Lung (tissue), 12 donors: ENCODE data around the gene FCN1. TPM values are rescaled to one million over a fixed set of nuclear protein-coding genes. Genes with fewer than 3 reads are reported as not detected.

ENCODE experiments used
- ATAC-seq: fragments of 200-7000 bp; cut with Tn5 transposase; one replicate; pipeline ENCODE4 v1.9.1; 2020; ENCODE audit warnings: moderate number of reproducible peaks; ENCODE audit not compliant: insufficient read depth, low FRiP score
- DNase-seq, 3 donors: peaks; one replicate each; pipeline ENCODE4 v3.0.0-alpha.2; 2013 to 2017
- H3K27ac ChIP-seq, 2 donors: one replicate each; pipeline ENCODE4 v1.5.1; 2013; ENCODE audit warnings: mild to moderate bottlenecking in 2 of 2, moderate library complexity in 2 of 2, control low read depth in 1 of 2, inconsistent platforms in 1 of 2, low read depth in 1 of 2, low read length in 1 of 2
- H3K27me3 ChIP-seq, 3 donors: one replicate each; pipeline ENCODE4 v1.5.1; 2013; ENCODE audit warnings: low read length in 2 of 3; ENCODE audit not compliant: control insufficient read depth in 3 of 3, insufficient read depth in 3 of 3
- H3K36me3 ChIP-seq, 4 donors: one replicate each; pipeline ENCODE4 v1.5.1; 2013; ENCODE audit warnings: low read length in 4 of 4, mild to moderate bottlenecking in 1 of 4, moderate library complexity in 1 of 4; ENCODE audit not compliant: control insufficient read depth in 4 of 4, insufficient read depth in 4 of 4
- H3K4me1 ChIP-seq, 5 donors: one replicate each; pipeline ENCODE4 v1.5.1; 2013; ENCODE audit warnings: low read length in 5 of 5, mild to moderate bottlenecking in 2 of 5, moderate library complexity in 1 of 5; ENCODE audit not compliant: control insufficient read depth in 5 of 5, insufficient read depth in 5 of 5
- H3K4me3 ChIP-seq: one replicate; pipeline ENCODE4 v1.5.1; 2013; ENCODE audit warnings: mild to moderate bottlenecking, control low read depth, moderate library complexity
- H3K9ac ChIP-seq, 2 donors: one replicate each; pipeline ENCODE4 v1.5.1; 2013; ENCODE audit warnings: low read length in 2 of 2, control low read depth in 1 of 2; ENCODE audit not compliant: insufficient read depth in 1 of 2
- H3K9me3 ChIP-seq, 4 donors: one replicate each; pipeline ENCODE4 v1.5.1; 2013; ENCODE audit warnings: low read length in 3 of 4, mild to moderate bottlenecking in 1 of 4, moderate library complexity in 1 of 4; ENCODE audit not compliant: control insufficient read depth in 4 of 4, insufficient read depth in 3 of 4
- WGBS, 2 donors: extraction: QIAGEN DNeasy Blood & Tissue Kit; methylation state at CpG; one replicate each; pipeline ENCODE4 v1.1.7; 2013; 5-methylcytosine and 5-hydroxymethylcytosine counted together
- polyA plus RNA-seq, 2 donors: library from polyadenylated mRNA; stranded (reverse); fragments of 200-250 nt; gene quantifications; one replicate each; pipeline ENCODE4 v1.2.1, GENCODE V29; 2013
- total RNA-seq, 2 donors: library from RNA; depleted of rRNA in 1 of 2; stranded (reverse); fragments of >200 nt in 1 of 2; gene quantifications; one replicate each; pipeline ENCODE4 v1.2.1, GENCODE V29; 2014 to 2021
- TF ChIP-seq, protein P1 (sequence below): IDR thresholded peaks from 2 replicates; pipeline ENCODE4 v1.5.1; 2012; ENCODE audit warnings: mild to moderate bottlenecking; ENCODE audit errors: control extremely low read depth, extremely low read depth
- donor health status: control.
- donor health status: control.
- donor health status: Bipolar disorder and iron deficiency.
- donor health status: healthy.
- donor health status: DM: yes; HTN: yes; CAD: no.

The FCN1 gene
- total and polyA plus RNA-seq, 4 donors, result 18.7 to 149 (median 48.2) TPM

DNA sequence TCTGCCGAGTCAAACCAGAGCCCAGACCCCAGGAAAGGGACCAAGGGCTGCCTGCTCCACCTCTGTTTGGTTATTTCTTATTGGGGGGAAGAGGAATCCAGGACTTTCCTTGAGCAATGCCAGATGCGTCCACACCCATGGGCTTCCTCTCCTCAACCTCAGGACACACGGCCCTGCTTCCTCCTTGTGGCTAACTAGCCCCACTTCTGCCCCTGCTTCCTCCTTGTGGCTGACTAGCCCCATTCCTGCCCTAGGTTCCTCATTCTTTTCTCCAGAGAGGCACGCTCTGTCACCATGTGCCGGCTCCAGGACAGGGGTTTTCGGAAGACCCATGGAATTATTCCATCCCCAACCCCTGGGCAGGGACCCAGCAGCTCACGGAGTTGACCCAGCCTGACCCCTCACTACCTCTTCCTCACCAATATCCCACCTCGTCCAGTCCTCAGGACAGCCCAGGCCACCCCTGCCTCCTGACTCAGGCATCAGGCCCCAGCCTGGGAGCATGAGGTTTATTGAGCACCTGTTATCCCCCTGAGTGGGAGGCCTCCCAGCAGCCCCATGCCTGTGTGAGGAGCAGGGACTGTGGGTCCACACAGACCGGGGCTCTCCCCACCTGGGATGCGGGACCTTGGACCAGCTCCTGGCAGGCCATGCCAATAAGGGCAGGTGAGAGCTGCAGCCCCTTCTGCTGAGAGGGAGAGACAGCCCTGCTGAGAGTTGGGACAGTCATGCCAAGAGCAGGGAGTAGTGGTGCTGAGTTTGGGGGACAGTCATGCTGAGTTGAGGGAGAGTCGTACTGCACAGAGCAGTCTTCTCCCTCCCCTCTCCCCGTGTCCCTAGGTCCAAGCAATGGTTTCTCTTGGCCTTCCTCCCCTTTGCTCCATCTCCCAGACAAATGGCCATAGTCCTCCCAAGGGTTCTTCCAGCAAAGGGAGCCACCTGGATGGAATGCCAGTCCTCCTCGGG is 11.8 kb upstream of the FCN1 start:
- H3K9me3 ChIP-seq, result no peaks in the 10 kb centered on the region
- no peak overlapping the region for H3K9ac ChIP-seq
- no peak overlapping the region for H3K27ac ChIP-seq
- 47 to 60% methylated on average over 13 of the region's 13 CpGs for WGBS, 2 donors
- DNase-seq (peak in 1 of 3 donors; percentile 14), ATAC-seq (peak; percentile 88)
- no peaks in the 10 kb centered on the region for H3K36me3 ChIP-seq
- no peaks in the 10 kb centered on the region for H3K4me1 ChIP-seq
- TF ChIP-seq, protein P1, sequence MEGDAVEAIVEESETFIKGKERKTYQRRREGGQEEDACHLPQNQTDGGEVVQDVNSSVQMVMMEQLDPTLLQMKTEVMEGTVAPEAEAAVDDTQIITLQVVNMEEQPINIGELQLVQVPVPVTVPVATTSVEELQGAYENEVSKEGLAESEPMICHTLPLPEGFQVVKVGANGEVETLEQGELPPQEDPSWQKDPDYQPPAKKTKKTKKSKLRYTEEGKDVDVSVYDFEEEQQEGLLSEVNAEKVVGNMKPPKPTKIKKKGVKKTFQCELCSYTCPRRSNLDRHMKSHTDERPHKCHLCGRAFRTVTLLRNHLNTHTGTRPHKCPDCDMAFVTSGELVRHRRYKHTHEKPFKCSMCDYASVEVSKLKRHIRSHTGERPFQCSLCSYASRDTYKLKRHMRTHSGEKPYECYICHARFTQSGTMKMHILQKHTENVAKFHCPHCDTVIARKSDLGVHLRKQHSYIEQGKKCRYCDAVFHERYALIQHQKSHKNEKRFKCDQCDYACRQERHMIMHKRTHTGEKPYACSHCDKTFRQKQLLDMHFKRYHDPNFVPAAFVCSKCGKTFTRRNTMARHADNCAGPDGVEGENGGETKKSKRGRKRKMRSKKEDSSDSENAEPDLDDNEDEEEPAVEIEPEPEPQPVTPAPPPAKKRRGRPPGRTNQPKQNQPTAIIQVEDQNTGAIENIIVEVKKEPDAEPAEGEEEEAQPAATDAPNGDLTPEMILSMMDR, result no peak
- H3K27me3 ChIP-seq, result no peaks in the 10 kb centered on the region
- no peak overlapping the region for H3K4me3 ChIP-seq

DNA sequence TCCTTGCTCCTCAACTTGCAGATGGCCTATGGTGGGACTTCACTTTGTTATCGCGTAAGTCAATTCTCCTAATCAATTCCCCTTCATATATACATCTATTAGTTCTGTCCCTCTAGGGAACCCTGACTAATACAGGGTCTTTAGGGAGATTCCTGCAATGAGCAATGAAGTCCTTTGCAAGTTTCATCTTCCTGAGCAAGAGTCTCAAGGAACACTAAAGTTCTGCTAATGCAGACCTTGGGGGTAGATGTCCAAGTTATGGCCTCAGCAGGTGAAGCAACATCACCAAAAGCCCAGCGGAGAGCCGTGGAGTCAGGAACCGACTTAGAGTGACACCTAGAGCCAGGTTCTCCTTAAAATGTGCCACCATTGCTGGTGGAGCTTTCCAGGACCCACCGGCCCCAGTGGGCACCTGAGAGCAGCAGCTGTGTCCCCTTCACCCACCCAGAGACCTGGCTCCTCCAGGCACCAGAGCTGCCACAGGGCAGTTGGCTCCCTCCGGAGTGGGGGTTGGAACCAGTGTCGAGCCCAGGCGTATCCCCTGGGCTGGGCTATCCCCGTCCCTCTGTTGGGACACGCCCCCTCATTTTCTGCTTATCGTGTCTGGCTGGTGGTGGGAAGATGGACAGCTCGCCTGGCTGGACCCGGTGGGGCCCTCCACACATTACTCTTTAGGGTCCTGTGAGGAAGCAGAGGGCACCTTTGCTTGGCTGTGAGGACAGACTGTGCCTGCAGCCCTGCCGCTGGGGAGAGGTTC is 10.9 kb upstream of the FCN1 start:
- Histone ChIP-seq H3K36me3 (no peaks in the 10 kb centered on the region), H3K27ac (no peak overlapping the region), H3K27me3 (no peaks in the 10 kb centered on the region), H3K9ac (no peak overlapping the region), H3K4me3 (no peak overlapping the region), H3K4me1 (no peaks in the 10 kb centered on the region), H3K9me3 (no peaks in the 10 kb centered on the region)
- TF ChIP-seq, protein P1, result no peak
- WGBS, 2 donors, result 46 to 61% methylated on average over 15 of the region's 15 CpGs
- ATAC-seq, result no peak
- peak in 1 of 3 donors; percentile 2 for DNase-seq

DNA sequence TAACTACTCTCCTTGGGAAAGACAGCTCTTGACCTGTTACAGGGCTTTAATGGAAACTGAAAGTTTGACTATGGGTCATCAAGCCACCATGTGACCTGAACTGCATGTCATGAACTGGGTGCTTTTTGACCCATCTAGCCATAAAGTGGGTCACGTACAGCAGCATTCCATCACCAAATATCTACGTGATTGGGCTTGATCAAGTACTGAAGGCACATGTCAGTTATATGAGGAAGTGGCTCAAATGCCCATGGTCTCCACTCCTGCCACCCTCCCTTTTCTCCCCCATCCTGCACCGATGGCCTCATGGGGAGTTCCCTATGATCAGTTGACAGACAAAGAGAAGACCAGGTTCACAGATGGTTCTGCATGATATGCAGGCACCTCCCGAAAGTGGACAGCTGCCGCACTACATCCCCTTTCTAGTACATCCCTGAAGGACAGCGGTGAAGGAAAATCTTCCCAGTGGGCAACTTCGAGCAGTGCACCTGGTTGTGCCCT is 7.3 kb upstream of the FCN1 start:
- Histone ChIP-seq H3K4me3 (no peak overlapping the region), H3K4me1 (peaks cover 0 to 10% (median 0%) of the 10 kb centered on the region in 5 donors), H3K36me3 (no peaks in the 10 kb centered on the region), H3K27ac (no peak overlapping the region), H3K9me3 (peaks cover 0 to 2% (median 0%) of the 10 kb centered on the region in 4 donors), H3K9ac (no peak overlapping the region), H3K27me3 (no peaks in the 10 kb centered on the region)
- DNase-seq, result peak in 1 of 3 donors; percentile 6
- no peak for ATAC-seq
- TF ChIP-seq, protein P1, result no peak
- 60 to 76% methylated on average over 7 of the region's 7 CpGs for WGBS, 2 donors
